ENCODE measurements around the gene CCDC85C.
A peak's percentile ranks its signal among the peaks of the same experiment; 100 is the strongest.

Gene CCDC85C

DNA sequence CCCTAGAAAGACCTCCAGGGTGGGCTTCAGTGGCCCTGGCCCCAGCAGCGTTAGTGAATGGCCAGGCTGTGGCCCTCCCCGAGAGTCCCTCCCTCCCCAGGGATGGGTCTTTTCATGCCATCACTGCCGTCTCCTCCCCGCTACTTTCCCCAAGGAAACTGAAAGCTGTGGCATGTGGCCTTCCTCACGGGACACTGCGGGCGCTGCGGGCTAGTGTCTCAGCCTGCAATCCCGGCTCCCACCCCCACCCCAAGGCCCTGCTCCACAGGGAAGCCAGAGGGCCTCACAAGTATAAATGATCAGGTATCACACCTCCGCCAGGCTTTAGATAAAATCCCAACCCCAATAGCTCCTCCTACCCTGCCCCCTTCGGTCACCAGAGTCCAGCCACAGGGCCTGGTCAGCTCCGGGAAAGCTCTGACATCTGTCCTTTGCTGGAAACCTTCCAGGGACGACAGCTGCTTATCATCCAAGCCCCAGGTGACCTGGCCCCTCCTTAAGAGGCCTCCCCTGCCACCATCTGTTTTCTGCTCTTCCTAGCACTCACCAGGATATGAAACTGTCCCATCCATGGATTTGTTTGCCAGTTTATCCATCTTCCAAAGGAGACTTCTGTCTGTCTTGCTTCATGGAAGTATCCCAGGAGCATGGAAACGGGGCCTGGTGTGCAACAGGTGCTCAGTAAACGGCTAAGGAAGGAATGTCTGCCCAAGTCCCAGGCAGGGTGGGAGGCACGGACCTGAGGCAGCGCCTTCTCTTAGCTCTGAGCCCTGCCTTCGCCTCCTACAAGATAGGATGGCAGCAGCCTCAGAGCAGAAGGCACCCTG is 31.6 kb downstream of the CCDC85C start:
- TF ChIP-seq GATA1 (IDR thresholded peaks at IDR 0.05; ENCODE audit: low read depth, low read length) = no peak
- no peak for TF ChIP-seq POLR2A (IDR thresholded peaks at IDR 0.05; ENCODE audit: low read length)
- peak; percentile 56 to 68 for DNase-seq

- TF ChIP-seq GATA1 (IDR thresholded peaks at IDR 0.05; ENCODE audit: low read depth, low read length) (no peak), POLR2A (IDR thresholded peaks at IDR 0.05; ENCODE audit: low read length) (no peak)
- no peak for DNase-seq
These were observed 32.6 kb downstream of the CCDC85C start for GRCh38 chr14:99571303-99571986.

DNA sequence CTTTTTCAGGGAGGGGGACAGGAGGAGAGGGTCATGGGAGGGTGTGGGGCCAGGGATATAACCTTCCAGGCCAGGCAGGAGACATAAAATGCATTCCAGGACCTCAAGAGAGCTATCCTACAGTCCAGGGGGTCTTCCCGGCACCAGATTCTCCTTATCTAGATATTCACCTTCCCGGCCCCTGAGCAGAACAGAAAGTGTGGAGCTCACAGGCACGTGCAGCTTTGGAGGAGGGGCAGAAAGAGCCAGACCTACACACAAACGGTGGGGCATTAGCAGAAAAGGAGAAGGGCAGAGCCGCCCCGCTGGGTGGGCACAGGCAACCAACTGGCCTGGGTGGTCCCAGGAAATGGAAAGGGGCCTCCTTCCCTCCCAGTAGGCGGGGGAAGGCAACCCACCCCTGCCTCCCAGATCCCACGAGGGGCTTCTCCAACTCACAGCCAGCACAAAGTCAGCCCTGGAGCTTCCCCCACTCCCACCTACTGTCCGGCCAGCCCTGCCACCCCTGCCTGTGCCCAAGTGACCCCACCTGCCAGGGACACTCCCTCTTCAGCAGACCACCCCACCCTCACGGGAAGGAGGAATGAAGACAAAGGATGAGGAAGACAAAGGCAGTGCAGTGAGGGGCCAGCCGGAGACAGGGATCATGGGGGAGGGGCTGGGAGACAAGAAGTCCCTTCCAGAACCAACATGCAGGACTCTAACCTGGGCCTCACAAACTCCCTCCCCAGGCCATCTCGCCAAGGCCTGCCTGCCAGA is 33.3 kb downstream of the CCDC85C start:
- TF ChIP-seq GATA1 (IDR thresholded peaks at IDR 0.05; ENCODE audit: low read depth, low read length) (no peak), POLR2A (IDR thresholded peaks at IDR 0.05; ENCODE audit: low read length) (no peak)

GRCh38 chr14:99569725-99570543 is 34.1 kb downstream of the CCDC85C start:
- DNase-seq = no peak
- TF ChIP-seq GATA1 (IDR thresholded peaks at IDR 0.05; ENCODE audit: low read depth, low read length) (no peak), POLR2A (IDR thresholded peaks at IDR 0.05; ENCODE audit: low read length) (no peak)

More for the DNA sequence above, 33.3 kb downstream of the CCDC85C start:
- no peak for DNase-seq

GRCh38 chr14:99568567-99569560 is 35.1 kb downstream of the CCDC85C start:
- no peak for TF ChIP-seq POLR2A (IDR thresholded peaks at IDR 0.05; ENCODE audit: low read length)
- TF ChIP-seq GATA1 (IDR thresholded peaks at IDR 0.05; ENCODE audit: low read depth, low read length) = no peak
- DNase-seq = peak; percentile 50 to 57

- TF ChIP-seq POLR2A (IDR thresholded peaks at IDR 0.05; ENCODE audit: low read length) (no peak), GATA1 (IDR thresholded peaks at IDR 0.05; ENCODE audit: low read depth, low read length) (no peak)
- DNase-seq = no peak
These were observed 37.3 kb downstream of the CCDC85C start for GRCh38 chr14:99566390-99567354.

DNA sequence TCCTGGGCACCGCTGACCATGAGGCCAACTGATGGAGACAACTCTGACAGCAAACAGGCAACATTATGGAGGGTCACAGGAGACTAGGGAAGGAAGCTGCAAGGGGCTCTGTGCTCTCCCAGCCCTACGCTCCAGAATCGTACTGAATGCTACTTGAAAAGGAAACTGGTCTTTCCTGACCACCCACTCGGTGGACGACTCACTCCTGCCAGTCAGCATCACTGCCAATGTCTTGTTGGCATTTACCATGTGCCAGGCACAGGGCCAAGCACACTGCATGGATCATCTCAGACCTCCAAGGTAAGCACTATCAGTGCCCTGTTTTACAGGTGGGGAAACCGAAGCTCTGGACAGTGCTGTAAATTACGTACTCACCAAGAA is 38.0 kb downstream of the CCDC85C start:
- no peak for TF ChIP-seq POLR2A (IDR thresholded peaks at IDR 0.05; ENCODE audit: low read length)
- TF ChIP-seq GATA1 (IDR thresholded peaks at IDR 0.05; ENCODE audit: low read depth, low read length) = no peak
- no peak for DNase-seq

DNA sequence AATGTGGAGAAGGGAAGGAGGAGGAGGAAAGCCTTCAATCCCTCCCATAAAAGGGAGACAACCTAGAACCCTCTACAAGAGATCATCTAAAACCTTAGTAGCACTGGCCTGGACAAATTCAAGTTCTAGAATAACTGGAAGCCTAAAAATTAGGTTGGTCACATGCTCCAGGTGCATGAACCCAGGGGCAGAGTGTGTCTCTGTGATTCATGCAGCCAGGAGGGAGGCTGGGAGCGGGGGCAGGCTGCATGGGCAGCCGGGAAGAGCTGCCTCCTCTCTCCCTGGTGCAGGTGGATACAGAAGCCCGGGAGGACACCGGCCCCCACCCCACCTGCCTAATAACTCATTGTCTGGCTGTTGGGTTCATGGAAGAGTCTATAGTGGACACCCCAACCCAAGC is 38.6 kb downstream of the CCDC85C start:
- TF ChIP-seq GATA1 (IDR thresholded peaks at IDR 0.05; ENCODE audit: low read depth, low read length) (no peak), POLR2A (IDR thresholded peaks at IDR 0.05; ENCODE audit: low read length) (no peak)
- no peak for DNase-seq

- no peak for TF ChIP-seq GATA1 (IDR thresholded peaks at IDR 0.05; ENCODE audit: low read depth, low read length)
- TF ChIP-seq POLR2A (IDR thresholded peaks at IDR 0.05; ENCODE audit: low read length) = no peak
- DNase-seq = no peak
These were observed 39.1 kb downstream of the CCDC85C start for GRCh38 chr14:99564926-99565259.

- TF ChIP-seq GATA1 (IDR thresholded peaks at IDR 0.05; ENCODE audit: low read depth, low read length) (no peak), POLR2A (IDR thresholded peaks at IDR 0.05; ENCODE audit: low read length) (no peak)
- no peak for DNase-seq
These were observed 39.6 kb downstream of the CCDC85C start for GRCh38 chr14:99564256-99564925.

GRCh38 chr14:99563749-99564129 is 40.3 kb downstream of the CCDC85C start:
- no peak for DNase-seq
- TF ChIP-seq GATA1 (IDR thresholded peaks at IDR 0.05; ENCODE audit: low read depth, low read length) (no peak), POLR2A (IDR thresholded peaks at IDR 0.05; ENCODE audit: low read length) (no peak)

All from erythroblast (primary cell).